Measurements from ENCODE around the gene CHSY1. TPM values are rescaled to one million over a fixed set of nuclear protein-coding genes. Genes with fewer than 3 reads are reported as not detected.

The CHSY1 gene
- total and polyA plus RNA-seq, 2 of the 4 experiments (the other 2 are of a cell fraction): 40.9 to 53.2 TPM

DNA sequence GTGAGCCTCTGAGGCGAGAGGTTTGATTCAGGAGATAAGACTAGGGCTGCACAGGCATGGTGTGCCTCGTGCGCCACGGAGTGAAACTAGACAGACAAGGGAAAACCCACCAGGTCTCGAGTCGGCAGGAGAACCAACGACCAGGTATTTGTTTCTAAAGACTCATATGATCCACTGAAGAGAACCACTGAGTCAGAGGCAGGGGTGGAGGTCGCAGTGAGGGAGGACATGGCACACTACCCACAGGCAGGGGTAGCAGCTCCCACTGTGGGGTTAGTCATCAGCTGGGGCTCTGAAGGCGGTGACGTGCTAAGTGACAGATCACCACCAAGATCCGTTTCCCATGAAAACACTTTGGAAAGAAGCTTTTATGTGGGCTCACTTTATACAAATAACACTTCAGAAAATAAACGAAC is 45.7 kb downstream of the CHSY1 start:
- ATAC-seq (ENCODE audit: low read depth): peak; percentile 33

More for the DNA sequence above, 45.7 kb downstream of the CHSY1 start:
- peak; percentile 51 for TF ChIP-seq MAZ (IDR thresholded peaks at IDR 0.05; ENCODE audit: borderline replicate concordance, low read depth, low read length)
- TF ChIP-seq RFX5 (IDR thresholded peaks at IDR 0.05; ENCODE audit: low read depth, low read length): no peak
- TF ChIP-seq POLR2A (IDR thresholded peaks at IDR 0.05; ENCODE audit: low read depth, low read length): peak; percentile 47; the same call in 1 of the 2 replicates
- no peak for TF ChIP-seq RCOR1 (IDR thresholded peaks at IDR 0.05; ENCODE audit: insufficient replicate concordance, low read length)
- TF ChIP-seq RAD21 (IDR thresholded peaks at IDR 0.05; ENCODE audit: low read length): no peak; the same call in 1 of the 2 replicates
- peak; percentile 66 for TF ChIP-seq BHLHE40 (IDR thresholded peaks at IDR 0.05; ENCODE audit: low read depth, low read length)
- TF ChIP-seq MAFK (IDR thresholded peaks at IDR 0.05; ENCODE audit: low read depth, low read length): no peak
- TF ChIP-seq FOS (IDR thresholded peaks at IDR 0.05; ENCODE audit: low read depth, low read length): peak; percentile 95
- TF ChIP-seq MXI1 (IDR thresholded peaks at IDR 0.05; ENCODE audit: borderline replicate concordance, low read depth, low read length): peak; percentile 62; the same call in 1 of the 2 replicates
- TF ChIP-seq CHD1 (IDR thresholded peaks at IDR 0.05; ENCODE audit: low read depth, low read length): no peak
- TF ChIP-seq NFE2L2 (IDR thresholded peaks at IDR 0.05; ENCODE audit: low read depth, low read length): peak; percentile 34; the same call in 1 of the 2 replicates
- intact Hi-C loops (cut with micrococcal nuclease): loop anchor here (1.0 to 5.0 kb wide), 2 partner anchors 36 to 44 kb away; no protein-coding TSS in a partner anchor
- peak overlapping the region; percentile 85 for H3K14ac ChIP-seq (replicated peaks; ENCODE audit: low read depth, low read length)
- H3K36me3 ChIP-seq (ENCODE audit: control insufficient read depth, insufficient read depth, low read length): no peaks in the 10 kb centered on the region
- H3K27me3 ChIP-seq (ENCODE audit: control insufficient read depth, insufficient read depth, low read length): no peaks in the 10 kb centered on the region
- peak overlapping the region; percentile 72 for H3K23ac ChIP-seq (ENCODE audit: low read depth, low read length)
- 0% methylated on average over 1 of the region's 12 CpGs; no CpG with 5 or more reads in 1 of the 2 experiments for WGBS, 2 experiments (ENCODE audit: extremely low coverage in 2 of 2, insufficient read length in 1 of 2)
- peak overlapping the region in 1 of 2 experiments; percentile 65; a peak in 2 of 4 replicates for H4K8ac ChIP-seq (ENCODE audit: low read depth in 2 of 2, low read length in 2 of 2)
- peak overlapping the region; percentile 76 for H3K27ac ChIP-seq (ENCODE audit: insufficient read depth, low read length)
- DNase-seq: peak; percentile 95
- H2AFZ ChIP-seq (replicated peaks; ENCODE audit: low read length, poor library complexity): peak overlapping the region; percentile 46
- H3K4ac ChIP-seq (ENCODE audit: low read depth, low read length): peak overlapping the region; percentile 84
- H2AK9ac ChIP-seq (replicated peaks; ENCODE audit: low read depth, low read length, poor library complexity): peak overlapping the region; percentile 82
- no TSS peak for BruUV-seq (replicated peaks)
- H3K4me3 ChIP-seq (ENCODE audit: insufficient read depth, low read depth, low read length): peak overlapping the region; percentile 6; the same call in 1 of the 2 replicates
- peak overlapping the region; percentile 80 for H2BK120ac ChIP-seq (ENCODE audit: low read depth, low read length)
- H3K4me1 ChIP-seq (ENCODE audit: control insufficient read depth, insufficient read depth, low read length): peaks cover 21% of the 10 kb centered on the region
- peak overlapping the region; percentile 74 for H3K4me2 ChIP-seq (ENCODE audit: low read depth, low read length)
- CTCF ChIA-PET: interaction anchor here (0.6 to 1.1 kb wide), 2 partner anchors 17 to 137 kb away, joined by 3 to 4 read pairs; no protein-coding TSS in a partner anchor
- H3K9me1 ChIP-seq (ENCODE audit: insufficient read depth, low read length): peaks cover 14% of the 10 kb centered on the region
- peak overlapping the region; percentile 84 for H3K18ac ChIP-seq (ENCODE audit: low read depth, low read length)
- 0 out of 2 replicates have a peak overlapping the region, but pooled peaks have one; percentile 32 for H3K56ac ChIP-seq (ENCODE audit: extremely low read depth, insufficient read depth, low read length)
- peak overlapping the region; percentile 30; the same call in 1 of the 2 replicates for H4K5ac ChIP-seq (ENCODE audit: low read depth, low read length)
- H4K91ac ChIP-seq (ENCODE audit: insufficient read depth, low read depth, low read length): peak overlapping the region; percentile 45
- H3K9ac ChIP-seq (ENCODE audit: low read depth, low read length): peak overlapping the region; percentile 19
- H2AK5ac ChIP-seq (ENCODE audit: low read depth, low read length): peak overlapping the region; percentile 75; the same call in 1 of the 2 replicates
- POLR2A ChIA-PET (ENCODE audit: unreplicated experiment): no interaction called here
- peak overlapping the region; percentile 91 for H2BK5ac ChIP-seq (ENCODE audit: low read depth, low read length, poor library complexity, severe bottlenecking)
- dilution Hi-C loops (cut with HindIII; ENCODE audit: low sequenced_read_pairs, unreplicated experiment): no loop called here
- 0 out of 3 replicates have a peak overlapping the region, but pooled peaks have one; percentile 18 for H2BK15ac ChIP-seq (ENCODE audit: low read depth, low read length)
- in situ Hi-C loops (cut with MboI; ENCODE audit: low sequenced_read_pairs): loop anchor here (5.0 kb wide), 1 partner anchor 41 kb away; no protein-coding TSS in a partner anchor
- H4K20me1 ChIP-seq (ENCODE audit: insufficient read depth, low read length): peaks cover 67% of the 10 kb centered on the region
- peak overlapping the region; percentile 76; the same call in 1 of the 2 replicates for H2BK20ac ChIP-seq (ENCODE audit: low read depth, low read length)
- H3K79me1 ChIP-seq (ENCODE audit: low read depth in 1 of 2, low read length in 2 of 2): peaks cover 0 to 49% of the 10 kb centered on the region in 2 experiments; a peak in 2 of 4 replicates
- H3K9me3 ChIP-seq (ENCODE audit: control insufficient read depth, insufficient read depth, low read length): no peaks in the 10 kb centered on the region
